H4 (cell line): ENCODE measurements around the gene PLCB1. TPM values are rescaled to one million over a fixed set of nuclear protein-coding genes. Genes with fewer than 3 reads are reported as not detected.

Source experiments
- DNase-seq: peaks from one replicate; pipeline ENCODE4 v3.0.0-alpha.2; 2015; ENCODE audit warnings: low spot score
- total RNA-seq: library from RNA; depleted of rRNA; stranded (reverse); fragments of >200 nt; shearing (Covaris generic); gene quantifications from 2 replicates; pipeline ENCODE4 v1.2.3, GENCODE V29; 2014

Gene PLCB1
- total RNA-seq, 1 experiment from 2014 or later: 9.0 TPM

- DNase-seq: no peak
Measured at GRCh38 chr20:8657664-8658063, 525.6 kb downstream of the PLCB1 start.

GRCh38 chr20:8658103-8658502 is 526.0 kb downstream of the PLCB1 start:
- DNase-seq: no peak

DNA sequence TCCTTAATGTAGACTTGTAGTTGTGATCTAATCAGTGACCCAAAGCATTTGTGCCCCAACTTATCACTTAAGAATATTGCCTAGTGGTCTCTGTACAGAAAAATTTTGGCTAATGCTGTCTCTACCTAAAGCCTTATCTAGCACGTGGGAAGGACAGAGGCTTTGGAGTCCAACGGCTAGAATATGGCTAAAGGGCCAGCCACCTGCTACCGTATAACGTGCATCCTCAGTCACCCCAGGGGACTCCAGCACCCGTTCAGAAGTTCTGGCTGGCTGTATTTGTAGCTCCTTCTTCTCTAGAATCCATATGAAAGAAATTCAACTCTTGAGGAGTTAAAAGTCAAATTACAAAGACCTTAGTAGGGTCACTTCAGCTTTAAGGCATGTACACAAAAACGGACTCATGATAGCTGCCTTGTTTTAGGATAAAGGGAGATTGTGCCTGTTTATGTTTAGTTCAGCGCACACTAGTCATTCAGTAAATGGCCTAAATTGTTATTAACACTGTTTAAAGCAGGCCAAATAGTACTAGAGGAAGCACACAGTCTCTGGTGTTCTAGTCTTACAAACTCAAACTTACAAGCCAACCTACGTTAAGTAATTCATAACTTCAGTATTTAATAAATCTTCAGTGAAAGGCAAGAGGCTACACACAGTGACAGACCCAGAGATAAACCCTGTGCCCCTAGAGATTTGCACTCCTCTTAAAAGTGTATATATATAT is 529.3 kb downstream of the PLCB1 start:
- DNase-seq: no peak

DNA sequence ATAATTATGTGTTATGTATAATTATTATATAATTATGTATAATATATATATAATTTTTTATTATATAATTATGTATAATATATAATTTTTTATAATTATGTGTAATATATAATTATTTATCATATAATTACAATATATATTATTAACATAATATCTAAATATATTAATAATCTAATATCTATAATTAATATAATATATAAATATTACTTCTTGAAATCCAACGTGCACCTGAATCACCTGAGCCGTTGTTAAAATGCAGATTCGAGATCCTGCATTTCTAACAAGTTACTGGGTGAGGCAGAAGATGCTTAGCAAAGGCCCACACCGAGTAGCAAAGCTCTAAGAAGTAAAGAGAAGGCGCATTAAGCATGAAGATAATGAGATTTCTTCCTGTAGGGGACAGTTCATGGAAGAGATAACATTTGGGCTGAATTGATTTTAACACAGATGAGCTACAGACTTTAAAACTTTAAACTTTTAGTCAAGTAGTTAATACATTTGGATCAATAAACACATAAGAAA is 530.4 kb downstream of the PLCB1 start:
- no peak for DNase-seq

- DNase-seq: no peak
Measured at GRCh38 chr20:8663424-8663823, 531.4 kb downstream of the PLCB1 start.

- no peak for DNase-seq
Measured at GRCh38 chr20:8664778-8665177, 532.7 kb downstream of the PLCB1 start.

- DNase-seq: no peak
Measured at GRCh38 chr20:8667306-8667705, 535.2 kb downstream of the PLCB1 start.

DNA sequence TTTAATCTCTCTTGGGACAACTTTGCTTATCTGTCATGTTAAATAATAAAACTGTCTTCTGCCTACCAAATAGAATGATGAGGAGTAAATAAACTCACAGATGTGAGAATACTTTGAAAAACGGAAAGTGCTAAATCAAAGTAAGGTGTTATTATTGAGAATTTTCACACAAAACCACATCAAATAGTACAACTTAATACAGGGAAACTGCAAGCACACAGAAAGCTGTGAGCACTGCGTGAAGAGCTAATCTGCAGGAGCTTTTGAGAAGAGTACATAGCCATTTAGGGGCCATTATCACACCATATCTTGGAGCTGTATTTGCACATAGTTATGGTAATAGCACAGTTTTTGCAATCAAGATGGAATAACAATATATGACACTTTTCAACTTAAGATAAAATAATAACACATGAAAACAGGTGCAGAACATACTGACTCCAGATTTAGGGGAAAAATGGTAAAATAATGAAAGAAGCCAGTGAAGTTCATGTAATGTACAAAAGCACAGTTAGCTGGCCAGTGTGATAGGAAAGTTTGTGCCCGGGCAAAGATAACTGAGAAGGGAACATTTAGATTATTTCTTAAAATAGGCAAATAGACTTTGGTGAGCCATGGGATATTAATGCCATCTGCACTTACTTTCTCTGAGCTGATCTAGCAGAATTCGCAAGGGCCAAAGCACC is 538.3 kb downstream of the PLCB1 start:
- no peak for DNase-seq

GRCh38 chr20:8670893-8671215 is 538.8 kb downstream of the PLCB1 start:
- DNase-seq: no peak

GRCh38 chr20:8671370-8671961 is 539.4 kb downstream of the PLCB1 start:
- no peak for DNase-seq

- DNase-seq: no peak
Measured at GRCh38 chr20:8673116-8673515, 541.0 kb downstream of the PLCB1 start.

- no peak for DNase-seq
Measured at GRCh38 chr20:8675896-8676295, 543.8 kb downstream of the PLCB1 start.

- no peak for DNase-seq
Measured at GRCh38 chr20:8678098-8678776, 546.2 kb downstream of the PLCB1 start.

GRCh38 chr20:8689337-8689736 is 557.3 kb downstream of the PLCB1 start:
- DNase-seq: no peak

DNA sequence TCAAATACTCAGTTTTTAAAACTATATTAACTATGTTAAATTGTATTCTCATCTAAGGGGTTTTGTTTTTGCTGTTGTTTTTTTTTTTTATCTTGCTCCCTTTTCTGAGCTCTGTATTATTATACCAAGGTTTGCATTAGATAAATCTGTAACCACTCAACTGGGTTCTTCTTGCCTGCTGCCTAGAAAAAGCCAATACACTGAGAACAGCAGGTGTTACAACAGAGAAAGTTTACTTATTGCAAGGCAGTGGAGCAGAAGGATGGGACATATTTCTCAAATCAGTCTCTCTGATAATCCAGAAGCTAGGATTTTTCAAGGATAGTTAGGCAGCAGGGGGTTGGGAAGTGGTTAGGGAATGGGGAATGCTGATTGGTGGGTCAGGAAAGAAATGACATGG is 558.0 kb downstream of the PLCB1 start:
- no peak for DNase-seq

GRCh38 chr20:8693709-8694108 is 561.6 kb downstream of the PLCB1 start:
- no peak for DNase-seq

DNA sequence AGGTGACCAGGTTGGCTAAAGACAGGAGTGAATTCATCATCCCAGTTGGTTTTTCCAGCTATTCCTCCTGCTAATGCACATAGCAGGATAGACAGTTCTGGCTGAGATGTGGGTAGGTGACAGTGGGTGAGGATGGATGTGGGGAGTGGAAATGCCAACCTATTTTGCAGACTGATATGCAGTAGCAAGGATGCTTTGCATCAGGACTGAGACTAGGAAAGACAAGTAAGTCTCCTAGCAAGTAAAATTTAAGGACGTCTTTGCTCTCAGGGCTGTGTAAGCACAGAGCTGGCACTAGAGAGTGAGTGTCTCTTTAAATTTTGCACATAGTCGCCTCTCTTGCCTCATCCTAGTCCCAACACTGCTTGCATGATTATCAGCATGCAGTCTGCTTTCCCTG is 568.7 kb downstream of the PLCB1 start:
- no peak for DNase-seq

DNA sequence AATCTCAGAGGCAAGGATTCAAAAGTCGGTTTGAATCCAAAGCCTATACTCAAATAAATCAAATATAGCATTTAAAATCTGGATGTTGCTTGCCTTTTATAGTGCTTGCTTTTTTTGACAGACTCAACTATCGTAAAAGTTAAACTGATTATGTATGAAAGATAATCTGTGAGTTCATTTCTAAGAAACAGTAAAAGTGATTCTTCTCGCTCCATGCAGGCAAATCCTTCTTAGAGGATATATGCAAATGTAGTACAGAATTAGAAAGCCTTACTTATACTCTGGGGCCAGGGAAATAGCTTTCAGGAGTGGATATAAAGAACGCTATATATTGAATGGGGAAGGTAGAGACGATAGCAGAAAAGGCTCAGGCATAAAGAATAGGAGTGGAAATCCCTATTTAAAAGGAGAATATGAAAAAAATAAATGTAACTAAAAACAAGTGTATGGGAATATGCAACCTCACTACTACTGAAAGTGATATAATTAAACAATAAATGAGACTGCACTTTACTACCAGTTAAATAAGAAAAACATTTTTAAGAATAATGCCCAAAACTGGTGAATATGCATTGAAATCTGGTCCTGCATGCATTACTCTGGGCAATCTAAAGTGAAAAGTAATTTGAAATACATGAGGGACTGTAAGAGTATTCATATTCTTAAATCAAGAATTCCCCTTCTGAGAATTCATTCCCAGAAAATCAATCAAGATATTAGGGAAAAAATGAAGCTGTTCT is 575.1 kb downstream of the PLCB1 start:
- no peak for DNase-seq

GRCh38 chr20:8709627-8710026 is 577.6 kb downstream of the PLCB1 start:
- no peak for DNase-seq

- no peak for DNase-seq
Measured at GRCh38 chr20:8711501-8711900, 579.4 kb downstream of the PLCB1 start.

DNA sequence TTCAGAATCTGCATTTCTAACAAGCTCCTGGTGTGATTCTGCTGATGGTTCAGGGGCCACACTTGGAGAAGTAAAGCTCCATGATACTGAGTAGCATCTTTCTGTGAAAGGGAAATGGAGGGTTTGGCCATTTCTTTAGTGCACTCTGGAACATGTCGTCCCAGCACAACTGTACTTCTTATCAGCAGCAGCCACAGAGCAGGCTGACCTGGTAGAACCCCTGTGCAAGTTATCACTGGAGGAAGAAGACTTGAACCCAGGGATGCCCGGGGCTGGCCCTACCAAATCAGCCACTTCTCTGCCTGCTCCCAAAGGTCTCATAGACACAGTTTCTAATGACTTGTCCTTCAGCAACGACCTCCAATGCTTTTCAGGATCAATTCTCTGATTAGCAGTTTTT is 582.1 kb downstream of the PLCB1 start:
- DNase-seq: no peak

- peak; percentile 5 for DNase-seq
Measured at GRCh38 chr20:8718279-8718678, 586.2 kb downstream of the PLCB1 start.
